ENCODE data around the gene PSEN1.

- no peak for TF ChIP-seq CTCF (IDR thresholded peaks at IDR 0.05 in 8 of 11, conservative IDR thresholded peaks at IDR 0.05 in 3 of 11)
- TF ChIP-seq POLR2AphosphoS5 (IDR thresholded peaks at IDR 0.05): peak in 1 of 3 donors; percentile 45
- TF ChIP-seq POLR2A (IDR thresholded peaks at IDR 0.05): no peak
Observed at GRCh38 chr14:73238424-73238852, 102.1 kb downstream of the PSEN1 start.
